Islet of Langerhans (tissue), 1 donor: ENCODE results near the gene HSF2.
A peak's percentile ranks its signal among the peaks of the same experiment; 100 is the strongest.

Experiments used
- FAIRE-seq: peaks from one replicate; lab custom pipeline; 2011; peaks lifted over from hg19 to GRCh38; lab: Jason Lieb, UNC

HSF2 gene

DNA sequence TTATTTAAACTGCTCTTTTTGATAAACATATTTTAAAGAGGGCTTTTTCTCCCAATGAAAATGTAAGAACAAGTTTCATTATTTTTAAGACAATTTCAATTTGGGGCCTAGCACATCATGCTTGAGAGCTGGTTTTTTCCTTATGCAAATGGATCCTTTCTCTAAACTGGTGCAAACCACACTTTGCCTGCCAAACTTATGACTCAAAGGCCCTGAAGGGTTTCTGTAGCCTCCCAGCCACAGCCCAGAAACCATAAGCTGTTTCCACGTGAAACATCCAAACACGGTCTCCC is 451 bp upstream of the HSF2 start:
- peak; percentile 91 for FAIRE-seq

DNA sequence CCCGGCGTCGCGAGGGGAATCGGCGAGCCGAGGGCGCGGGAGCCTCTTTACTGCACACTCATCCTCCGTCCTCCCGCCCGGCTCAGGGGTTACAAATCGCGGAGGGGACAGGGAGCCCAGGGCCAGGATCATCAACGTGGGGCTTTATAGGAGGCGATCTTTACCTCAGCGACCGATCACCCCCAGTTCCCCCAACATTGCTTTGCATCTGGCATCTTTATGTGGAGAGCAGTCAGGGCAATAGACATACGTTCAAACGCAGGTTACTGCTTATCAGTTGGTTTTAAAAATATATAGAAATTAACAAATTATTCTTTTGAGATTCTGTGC is 634 bp downstream of the HSF2 start:
- FAIRE-seq, result no peak

DNA sequence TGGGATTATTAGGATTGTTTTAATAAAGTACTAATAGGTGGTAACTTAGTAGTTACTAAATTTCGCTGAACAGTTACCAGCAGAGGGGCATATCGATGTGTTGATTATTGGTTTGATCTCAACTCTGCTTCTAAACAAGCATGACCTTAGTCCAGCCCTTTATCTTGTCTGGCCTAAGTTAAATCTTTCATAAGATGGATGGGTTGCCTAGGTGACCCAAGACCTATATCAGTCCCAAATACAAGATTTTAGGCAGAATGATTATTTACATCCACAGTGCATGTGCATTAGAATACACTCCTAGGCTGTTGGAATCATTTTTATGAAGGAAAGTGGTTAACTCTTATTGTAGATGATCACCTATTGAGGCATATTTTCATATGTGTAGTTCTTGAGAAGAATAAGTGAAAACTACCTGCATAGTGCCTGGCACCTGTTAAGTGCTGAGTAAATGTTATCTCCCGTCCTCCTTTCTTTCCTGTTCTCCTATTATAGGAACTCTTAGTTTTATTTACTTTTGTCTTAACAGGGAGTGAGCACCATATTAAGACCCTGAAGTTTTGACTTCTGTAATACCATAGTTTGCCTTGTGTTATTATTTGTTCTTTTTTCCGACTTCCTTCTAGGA is 1.1 kb downstream of the HSF2 start:
- FAIRE-seq, result peak; percentile 86

DNA sequence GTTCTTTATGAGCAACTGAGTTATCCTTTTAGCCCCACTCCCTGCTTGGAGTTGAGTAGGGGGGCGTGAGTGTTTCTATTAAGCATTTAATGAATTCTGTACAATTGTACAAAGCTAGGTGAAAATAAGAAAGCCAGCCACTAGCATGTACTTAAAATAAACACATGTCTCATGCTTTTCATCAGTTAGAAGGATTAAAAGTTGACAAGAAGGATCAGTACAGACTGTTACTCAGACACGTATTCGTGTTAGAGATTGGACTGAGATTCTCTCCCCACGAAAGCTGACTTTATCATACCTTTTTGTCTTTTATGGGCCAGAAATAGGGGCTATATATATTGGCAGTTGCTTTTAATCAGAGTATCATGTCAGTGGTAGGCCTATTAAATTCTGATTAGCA is 1.7 kb downstream of the HSF2 start:
- FAIRE-seq, result no peak

DNA sequence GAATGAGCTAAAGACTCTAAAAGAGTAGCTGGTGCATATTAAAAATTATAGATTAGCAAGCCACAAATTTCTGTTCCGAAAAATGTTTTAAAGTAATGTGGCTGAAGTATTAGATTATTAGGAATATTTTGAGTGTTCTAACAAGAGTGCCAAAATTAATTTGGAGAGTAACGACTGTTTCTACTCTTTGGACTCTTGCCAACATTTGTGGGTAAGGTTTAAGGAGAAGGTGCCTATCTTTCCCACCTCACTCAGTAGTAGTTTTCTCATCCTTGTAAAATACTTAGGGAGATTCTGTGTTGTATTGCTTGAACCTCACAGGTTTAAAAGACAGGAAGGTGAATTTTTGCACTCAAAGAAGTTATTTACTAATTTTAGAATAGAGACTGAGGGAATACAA is 5.0 kb downstream of the HSF2 start:
- no peak for FAIRE-seq

DNA sequence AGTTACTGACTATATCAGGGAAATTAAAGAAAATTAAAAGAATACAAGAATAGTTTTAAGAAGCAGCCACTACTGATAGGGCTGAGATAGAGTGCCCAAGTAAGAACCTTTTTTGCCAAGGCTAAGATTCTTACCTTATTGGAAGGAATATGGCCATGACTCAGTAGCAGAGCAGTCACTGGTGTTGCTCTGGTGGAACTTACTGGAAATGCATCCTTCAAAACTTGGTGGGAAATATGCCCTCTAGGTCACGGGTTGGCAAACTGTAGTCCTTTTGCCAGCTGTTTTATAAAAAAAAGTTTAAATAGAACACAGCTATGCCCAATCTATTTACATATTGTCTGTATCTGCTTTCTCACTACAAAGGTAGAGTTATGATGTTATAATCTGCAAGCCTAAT is 6.0 kb downstream of the HSF2 start:
- FAIRE-seq, result no peak

DNA sequence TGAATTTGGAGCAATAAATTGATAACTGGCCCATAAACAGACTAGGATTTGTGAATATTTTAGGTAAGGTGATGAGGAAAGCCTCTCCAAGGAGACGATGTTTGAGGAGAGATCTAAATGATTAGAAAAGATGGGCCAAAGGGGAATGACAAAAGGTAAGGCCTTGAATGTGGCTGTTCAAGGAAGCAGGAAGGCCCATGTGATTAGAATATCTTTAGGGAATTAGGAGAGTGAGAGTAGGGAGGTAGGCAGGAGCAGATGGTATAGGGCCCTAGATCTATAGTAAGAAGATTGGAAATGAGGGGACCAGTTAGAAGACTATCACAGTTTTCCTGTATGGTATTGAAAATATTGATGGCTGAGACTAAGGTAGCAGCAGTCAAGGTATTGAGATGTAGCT is 6.7 kb downstream of the HSF2 start:
- FAIRE-seq, result no peak

DNA sequence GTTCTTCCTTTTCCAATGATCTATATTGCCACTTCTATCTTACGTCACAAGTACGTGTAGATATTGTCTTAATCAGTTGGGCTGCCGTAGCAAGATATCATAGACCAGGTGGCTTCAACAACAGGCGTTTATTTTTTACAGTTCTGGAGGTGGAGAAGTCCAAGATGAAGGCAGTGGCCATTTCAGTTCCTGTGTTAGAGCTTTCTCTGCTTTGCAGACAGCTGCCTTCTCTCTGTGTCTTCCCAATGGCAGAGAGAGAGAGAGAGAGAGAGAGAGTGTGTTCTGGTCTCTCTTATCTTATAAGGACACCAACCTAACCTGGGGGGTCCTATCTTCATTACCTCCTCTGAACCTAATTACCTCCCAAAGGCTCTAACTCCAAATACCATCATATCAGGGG is 8.3 kb downstream of the HSF2 start:
- FAIRE-seq, result no peak

DNA sequence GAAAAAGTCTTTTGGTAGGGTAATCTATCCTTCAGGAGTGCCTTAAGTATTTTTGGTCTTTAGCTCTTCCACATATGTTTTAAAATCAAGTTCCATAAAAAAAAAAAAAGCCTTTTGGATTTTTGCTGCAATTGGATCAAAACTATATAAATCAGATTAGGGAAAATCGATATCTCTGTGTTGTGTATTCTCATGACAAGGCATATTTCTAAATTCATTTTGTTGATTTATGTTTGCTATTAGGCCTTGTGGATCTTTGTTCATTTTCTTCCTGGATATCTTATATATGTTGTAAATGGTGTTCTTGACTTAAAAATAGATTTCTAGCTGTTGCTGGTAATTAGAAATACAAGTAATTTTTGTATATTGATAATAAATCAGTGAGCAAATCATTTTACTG is 8.8 kb downstream of the HSF2 start:
- peak; percentile 85 for FAIRE-seq

DNA sequence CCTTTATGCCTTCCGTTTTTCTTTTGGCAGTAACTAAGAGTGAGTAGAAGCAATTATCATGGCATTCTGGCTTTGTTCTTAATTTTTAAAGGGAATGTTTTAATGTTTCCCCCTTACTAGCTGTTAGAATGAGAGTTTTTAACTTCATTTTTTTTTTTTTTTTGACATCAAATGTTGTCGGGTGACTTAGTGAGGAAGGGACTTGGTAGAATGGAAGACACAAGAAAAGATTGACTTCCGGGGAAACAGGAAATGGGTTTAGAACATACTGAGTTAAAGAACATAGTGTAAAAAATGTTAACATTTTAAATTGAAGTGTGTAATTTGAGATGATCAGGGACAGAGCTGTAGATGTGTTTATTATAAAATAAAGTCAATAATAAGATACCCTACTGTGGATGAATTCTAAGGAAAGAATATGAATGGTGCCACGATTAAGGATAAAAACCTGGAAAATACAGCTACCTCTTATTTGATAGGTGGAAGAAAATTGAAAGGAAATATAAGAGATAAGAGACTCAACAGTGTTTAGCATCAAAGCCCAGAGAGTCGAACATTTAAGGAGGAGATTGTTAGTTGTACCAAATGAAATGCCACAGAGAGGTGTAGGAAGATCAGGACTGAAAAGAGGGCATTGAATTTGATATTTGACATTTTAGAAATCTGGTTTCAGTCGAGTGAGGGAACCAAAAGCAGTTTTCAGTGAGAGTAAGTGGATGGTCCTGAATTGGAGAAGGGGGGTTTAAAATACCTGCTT is 9.4 kb downstream of the HSF2 start:
- FAIRE-seq, result no peak

DNA sequence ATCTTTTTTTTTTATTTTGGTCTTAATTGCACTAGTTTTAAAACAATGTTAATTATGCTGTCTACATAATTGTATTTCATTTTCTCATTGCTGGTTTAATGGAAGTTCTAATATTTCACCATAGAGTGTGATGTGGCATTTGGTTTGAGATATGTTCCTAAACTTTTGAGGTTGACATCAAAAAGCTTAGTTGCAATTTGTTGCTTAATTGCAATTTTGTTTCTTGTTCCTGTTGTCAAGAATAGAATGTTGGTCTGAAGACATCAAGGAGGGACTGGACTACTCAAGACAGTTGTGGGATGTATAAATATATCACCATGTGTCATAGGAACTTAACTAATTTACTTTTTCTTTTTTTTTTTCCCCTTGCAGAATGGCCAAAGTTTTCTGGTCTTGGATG is 12.5 kb downstream of the HSF2 start:
- FAIRE-seq, result no peak

DNA sequence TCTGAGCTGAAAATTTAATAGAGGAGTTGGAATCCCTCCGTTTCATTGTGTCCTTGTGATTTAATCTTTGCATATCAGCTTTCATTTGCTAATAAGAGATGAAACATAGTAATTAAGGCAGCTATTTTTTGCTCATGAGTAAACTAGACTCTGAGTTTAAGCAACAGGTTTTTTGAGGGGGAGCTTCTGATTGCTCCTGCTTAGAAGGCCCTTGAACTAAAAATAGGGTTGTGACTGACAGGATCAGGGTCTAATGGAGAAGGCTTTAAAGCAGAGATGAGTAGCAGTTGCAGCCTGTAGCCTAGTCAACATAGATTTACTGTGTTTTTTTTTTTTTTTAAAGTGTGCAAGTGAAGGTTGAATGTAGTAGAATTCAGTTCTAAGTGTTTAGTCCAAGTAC is 17.4 kb downstream of the HSF2 start:
- FAIRE-seq, result no peak

DNA sequence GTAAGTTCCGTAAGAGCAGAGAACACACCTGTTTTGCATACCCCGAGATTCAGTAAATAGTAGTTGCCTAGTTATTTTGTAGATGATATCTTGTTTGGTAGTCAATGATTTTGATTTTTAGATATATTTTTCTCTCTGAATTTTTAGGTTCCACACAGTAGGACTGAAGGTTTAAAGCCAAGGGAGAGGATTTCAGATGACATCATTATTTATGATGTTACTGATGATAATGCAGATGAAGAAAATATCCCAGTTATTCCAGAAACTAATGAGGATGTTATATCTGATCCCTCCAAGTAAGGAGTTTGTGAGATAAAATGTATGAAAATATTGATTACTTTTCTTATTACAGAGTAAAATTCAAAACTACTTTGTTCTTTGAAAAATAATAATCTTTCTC is 22.6 kb downstream of the HSF2 start:
- no peak for FAIRE-seq

DNA sequence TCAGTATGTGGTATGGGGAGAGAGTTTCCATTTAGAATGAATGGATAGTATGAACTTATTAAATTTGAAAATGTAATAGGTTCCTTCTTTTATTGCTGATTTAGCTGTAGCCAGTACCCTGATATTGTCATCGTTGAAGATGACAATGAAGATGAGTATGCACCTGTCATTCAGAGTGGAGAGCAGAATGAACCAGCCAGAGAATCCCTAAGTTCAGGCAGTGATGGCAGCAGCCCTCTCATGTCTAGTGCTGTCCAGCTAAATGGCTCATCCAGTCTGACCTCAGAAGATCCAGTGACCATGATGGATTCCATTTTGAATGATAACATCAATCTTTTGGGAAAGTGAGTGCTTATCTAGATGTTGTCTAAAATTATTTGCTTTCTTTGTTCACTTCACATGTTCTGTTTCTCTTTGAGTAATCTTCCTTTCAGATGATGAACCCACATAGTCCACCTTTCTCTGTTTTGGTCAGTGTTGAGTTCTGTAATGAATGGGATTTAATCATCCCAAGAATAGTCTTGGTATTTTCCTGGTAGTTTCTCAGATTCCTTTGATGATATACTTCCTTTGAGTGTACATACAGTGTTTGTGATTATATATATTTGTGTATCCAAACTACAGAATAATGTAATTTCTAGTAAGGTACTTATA is 23.3 kb downstream of the HSF2 start:
- FAIRE-seq, result no peak

DNA sequence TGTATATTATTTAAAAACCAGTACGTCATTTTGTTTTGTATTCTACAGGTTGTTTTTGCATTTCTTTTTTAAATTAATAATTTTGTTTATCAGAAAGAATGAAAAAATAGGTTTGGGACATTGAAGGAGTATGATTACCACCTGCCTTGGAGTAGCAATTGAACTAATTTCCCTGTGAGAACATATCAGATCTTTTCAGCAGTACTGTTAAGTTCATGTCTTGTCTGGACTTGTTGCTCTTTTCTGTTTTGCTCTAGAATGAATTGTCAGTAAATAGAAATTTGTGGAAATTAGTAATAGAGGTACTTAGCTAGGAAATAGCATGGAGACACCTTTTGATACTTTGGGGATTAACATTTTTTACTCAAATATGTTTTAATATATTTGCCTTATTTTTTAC is 24.3 kb downstream of the HSF2 start:
- FAIRE-seq, result no peak

DNA sequence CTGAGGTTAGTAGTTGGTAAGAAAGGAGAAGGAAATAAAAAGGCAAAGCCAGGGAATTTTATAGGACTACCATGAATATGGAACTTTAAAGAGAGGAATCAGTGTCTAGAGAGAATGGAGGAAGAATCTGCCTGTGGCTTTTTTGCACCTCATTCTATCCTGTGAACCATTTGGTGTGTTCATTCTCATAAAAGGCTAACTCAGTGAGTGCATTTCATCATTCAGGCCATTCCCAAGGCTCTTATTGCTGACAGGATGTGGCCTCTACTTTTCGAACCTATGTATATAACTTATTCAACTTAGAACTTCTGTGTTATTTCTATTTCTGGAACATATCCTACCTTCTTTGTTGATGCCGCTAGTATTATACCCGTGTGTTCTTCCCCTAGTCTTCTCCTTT is 27.1 kb downstream of the HSF2 start:
- FAIRE-seq, result no peak

DNA sequence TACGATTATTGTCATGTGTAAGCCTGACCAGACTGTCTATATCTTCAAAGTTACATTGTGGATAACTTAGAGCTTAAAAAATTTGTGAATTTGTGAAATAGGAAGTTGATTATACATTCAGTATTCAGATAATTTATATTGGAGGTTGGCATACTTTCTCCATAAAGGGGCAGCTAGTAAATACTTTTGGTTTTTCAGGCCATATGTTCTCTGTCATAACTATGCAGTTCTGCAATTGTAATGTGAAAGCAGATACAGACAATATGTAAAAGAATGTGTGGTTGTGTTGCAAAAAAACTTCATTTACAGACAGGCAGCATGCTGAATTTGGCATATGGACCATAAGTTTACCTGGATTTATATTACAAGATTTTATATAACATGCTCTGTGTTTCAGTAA is 29.3 kb downstream of the HSF2 start:
- FAIRE-seq, result no peak

DNA sequence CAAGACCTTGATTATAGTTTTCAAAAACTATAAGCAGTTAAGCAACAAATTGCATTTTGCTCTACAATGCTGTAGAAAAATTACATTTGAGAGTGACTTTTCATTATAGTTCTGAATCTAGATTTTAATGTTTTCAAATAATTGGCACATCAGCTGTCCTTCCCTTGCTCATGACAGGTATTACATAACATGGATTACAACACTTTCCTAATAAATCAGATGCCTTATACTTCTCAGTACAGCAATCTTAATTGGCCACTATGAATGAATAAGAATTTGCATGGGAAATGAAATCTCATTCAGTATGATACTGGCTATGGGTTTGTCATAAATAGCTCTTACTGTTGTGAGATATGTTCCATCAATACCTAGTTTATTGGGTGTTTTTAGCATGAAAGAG is 29.9 kb downstream of the HSF2 start:
- no peak for FAIRE-seq

DNA sequence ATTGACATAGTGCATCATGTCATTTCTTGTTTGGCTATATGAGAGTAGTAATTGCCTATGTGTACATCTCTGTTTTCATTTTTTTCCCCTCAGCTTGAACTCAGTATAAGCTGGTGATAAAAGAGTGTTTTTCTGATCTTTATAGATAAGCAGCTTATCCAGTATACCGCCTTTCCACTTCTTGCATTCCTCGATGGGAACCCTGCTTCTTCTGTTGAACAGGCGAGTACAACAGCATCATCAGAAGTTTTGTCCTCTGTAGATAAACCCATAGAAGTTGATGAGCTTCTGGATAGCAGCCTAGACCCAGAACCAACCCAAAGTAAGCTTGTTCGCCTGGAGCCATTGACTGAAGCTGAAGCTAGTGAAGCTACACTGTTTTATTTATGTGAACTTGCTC is 32.3 kb downstream of the HSF2 start:
- no peak for FAIRE-seq

DNA sequence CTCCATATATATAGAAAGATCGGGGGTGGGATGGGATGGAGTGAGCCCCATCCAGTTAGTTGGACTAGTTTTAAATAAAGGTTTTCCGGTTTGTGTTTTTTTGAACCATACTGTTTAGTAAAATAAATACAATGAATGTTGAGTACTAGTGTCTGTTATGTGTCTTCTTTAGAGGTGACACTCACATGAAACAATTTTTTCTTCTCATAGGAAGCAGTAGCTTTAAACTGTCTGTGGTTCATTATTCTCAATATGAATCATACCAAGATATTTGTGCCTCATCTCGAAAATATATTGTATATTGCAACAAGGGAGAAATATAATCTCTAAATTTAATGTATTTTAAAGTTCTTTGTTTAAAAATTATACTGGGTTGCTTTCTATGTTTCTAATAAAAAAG is 33.4 kb downstream of the HSF2 start:
- FAIRE-seq, result no peak

DNA sequence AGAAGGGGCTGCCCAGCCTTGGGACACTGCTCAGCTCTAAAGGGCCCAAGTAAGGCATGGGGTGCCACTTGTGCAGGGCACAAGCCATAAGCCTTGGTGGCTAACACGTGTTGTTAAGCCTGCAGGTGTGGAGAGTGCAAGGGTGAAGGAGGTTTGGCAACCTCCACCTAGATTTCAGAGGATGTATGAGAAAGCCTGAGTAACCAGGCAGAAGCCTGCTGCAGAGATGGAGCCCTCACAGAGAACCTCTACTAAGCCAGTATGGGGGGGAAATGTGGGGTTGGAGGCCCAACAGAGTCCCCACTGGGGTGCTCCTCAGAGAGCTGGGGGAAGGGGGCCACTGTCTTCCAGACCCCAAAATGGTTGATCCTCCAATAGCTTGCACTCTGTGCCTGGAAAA is 39.5 kb downstream of the HSF2 start:
- FAIRE-seq, result no peak

DNA sequence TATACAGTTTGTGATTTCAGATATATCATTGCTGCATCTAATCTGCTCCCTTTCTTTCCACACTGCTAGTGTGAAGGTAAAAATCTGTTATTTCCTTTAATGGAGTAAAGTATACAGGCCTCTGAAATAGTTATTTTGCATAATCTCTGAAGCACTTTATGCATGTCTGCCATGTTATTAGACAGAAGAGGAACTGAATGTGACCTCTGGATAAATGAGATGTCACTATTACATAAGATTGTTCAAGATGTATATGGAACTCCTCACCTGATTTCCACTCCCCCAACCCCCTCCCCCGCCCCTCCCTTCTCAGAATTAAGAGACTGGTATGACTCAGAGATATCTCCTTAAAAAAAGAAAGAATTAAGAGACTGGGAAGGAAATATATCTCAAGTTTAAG is 45.8 kb downstream of the HSF2 start:
- FAIRE-seq, result no peak

DNA sequence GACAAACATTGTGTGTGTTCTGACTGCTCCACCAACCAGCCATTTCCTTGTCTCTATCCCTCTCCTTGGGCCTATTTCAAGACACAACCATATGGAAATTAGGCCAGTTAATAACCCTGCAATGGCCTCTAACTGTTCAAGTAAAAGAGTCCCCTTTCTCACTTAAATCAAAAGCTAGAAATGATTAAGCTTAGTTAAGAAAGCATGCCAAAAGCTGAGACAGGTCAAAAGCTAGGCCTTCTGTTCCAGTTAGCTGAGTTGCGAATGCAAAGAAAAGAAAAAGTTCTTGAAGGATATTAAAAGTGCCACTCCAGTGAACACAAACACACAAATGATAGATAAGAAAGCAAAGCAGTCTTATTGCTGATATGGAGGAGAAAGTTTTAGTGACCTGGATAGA is 49.6 kb downstream of the HSF2 start:
- no peak for FAIRE-seq

DNA sequence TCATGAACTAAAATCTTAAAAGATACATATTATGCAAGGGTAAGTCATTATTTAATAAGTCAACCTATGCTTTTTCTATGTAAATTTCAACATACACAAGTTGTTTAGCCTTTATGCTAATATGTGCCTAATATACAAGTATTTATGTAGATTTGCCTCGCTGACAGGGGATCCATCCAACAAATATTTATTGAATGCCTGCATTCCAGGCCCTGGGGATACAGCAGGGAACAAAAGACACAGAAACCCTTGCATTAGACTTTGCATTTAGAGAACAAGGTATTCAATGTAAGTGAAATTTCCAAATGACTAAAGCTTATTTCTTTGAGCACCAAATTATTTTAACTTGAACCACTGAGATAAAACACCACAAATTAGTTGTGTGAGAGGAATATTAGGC is 53.1 kb downstream of the HSF2 start:
- no peak for FAIRE-seq
